ENCODE results near the gene DEGS2. TPM values are rescaled to one million over a fixed set of nuclear protein-coding genes. Genes with fewer than 3 reads are reported as not detected.

The DEGS2 gene
- total RNA-seq, 1 experiment from 2014 or later, result 1.6 TPM

- TF ChIP-seq GABPB1 (CRISPR knock-in tag; IDR thresholded peaks at IDR 0.05), result no peak
Observed at GRCh38 chr14:100098171-100098570, 61.3 kb downstream of the DEGS2 start (continued).

- no peaks in the 10 kb centered on the region for H3K27me3 Mint-ChIP-seq (ENCODE audit: low read depth)
- no peaks in the 10 kb centered on the region for H3K9me3 Mint-ChIP-seq
- H3K27ac Mint-ChIP-seq, result no peak overlapping the region
- H3K4me3 Mint-ChIP-seq, result no peak overlapping the region
- DNase-seq (ENCODE audit: low spot score), result no peak
- ATAC-seq, result no peak
- POLR2A ChIA-PET, result no interaction called here
- H3K36me3 Mint-ChIP-seq, result no peaks in the 10 kb centered on the region
- no peaks in the 10 kb centered on the region for H3K4me1 Mint-ChIP-seq
- CTCF ChIA-PET, result interaction anchor here (0.6 to 1.2 kb wide), 2 partner anchors 12 to 149 kb away, joined by 4 to 7 read pairs; no protein-coding TSS in a partner anchor
- no peak for TF ChIP-seq ZNF396 (CRISPR knock-in tag; IDR thresholded peaks at IDR 0.05; ENCODE audit: borderline replicate concordance)
- no peak for TF ChIP-seq ZNF416 (CRISPR knock-in tag; IDR thresholded peaks at IDR 0.05)
- no peak for TF ChIP-seq ETV6 (CRISPR knock-in tag; IDR thresholded peaks at IDR 0.05)
- TF ChIP-seq ZMAT4 (CRISPR knock-in tag; IDR thresholded peaks at IDR 0.05), result no peak
Observed at GRCh38 chr14:100096656-100097055, 62.8 kb downstream of the DEGS2 start.

Small RNA genes lying within 50 kb of the gene (microRNA-seq; reads per million reads assigned to microRNA genes)
- 1.4 reads per million for gene MIR151B (ENCODE audit: borderline number of aligned reads)
- 325 reads per million, percentile 80 among the genes with 10 or more reads in this experiment for gene MIR342 (ENCODE audit: borderline number of aligned reads)

Other genes starting within 250 kb of the DEGS2 start
- gene EVL, start 94.2 kb downstream of the DEGS2 start, total RNA-seq (2021), result 60.8 to 62.3 TPM (median 61.5 TPM) in 3 replicates
- 78.8 to 83.1 TPM (median 81.9 TPM) in 3 replicates for gene YY1, start 79.5 kb upstream of the DEGS2 start, total RNA-seq (2021)
- gene SLC25A29, start 146.8 kb upstream of the DEGS2 start, total RNA-seq (2021), result 179 to 185 TPM (median 181 TPM) in 3 replicates
- gene SLC25A47, start 163.7 kb upstream of the DEGS2 start, total RNA-seq (2021), result not detected in 3 replicates
- 7.6 to 9.0 TPM (median 8.0 TPM) in 3 replicates for gene WDR25, start 216.8 kb upstream of the DEGS2 start, total RNA-seq (2021)

Measured in WTC11 (cell line).